ENCODE results near the gene SLC28A3. TPM values are rescaled to one million over a fixed set of nuclear protein-coding genes. Genes with fewer than 3 reads are reported as not detected.
"Not testable (repeated sequence)": the region's sequence is repeated elsewhere in the genome, so short reads cannot be mapped to it uniquely, and the experiment has no call there.

The SLC28A3 gene, protein sequence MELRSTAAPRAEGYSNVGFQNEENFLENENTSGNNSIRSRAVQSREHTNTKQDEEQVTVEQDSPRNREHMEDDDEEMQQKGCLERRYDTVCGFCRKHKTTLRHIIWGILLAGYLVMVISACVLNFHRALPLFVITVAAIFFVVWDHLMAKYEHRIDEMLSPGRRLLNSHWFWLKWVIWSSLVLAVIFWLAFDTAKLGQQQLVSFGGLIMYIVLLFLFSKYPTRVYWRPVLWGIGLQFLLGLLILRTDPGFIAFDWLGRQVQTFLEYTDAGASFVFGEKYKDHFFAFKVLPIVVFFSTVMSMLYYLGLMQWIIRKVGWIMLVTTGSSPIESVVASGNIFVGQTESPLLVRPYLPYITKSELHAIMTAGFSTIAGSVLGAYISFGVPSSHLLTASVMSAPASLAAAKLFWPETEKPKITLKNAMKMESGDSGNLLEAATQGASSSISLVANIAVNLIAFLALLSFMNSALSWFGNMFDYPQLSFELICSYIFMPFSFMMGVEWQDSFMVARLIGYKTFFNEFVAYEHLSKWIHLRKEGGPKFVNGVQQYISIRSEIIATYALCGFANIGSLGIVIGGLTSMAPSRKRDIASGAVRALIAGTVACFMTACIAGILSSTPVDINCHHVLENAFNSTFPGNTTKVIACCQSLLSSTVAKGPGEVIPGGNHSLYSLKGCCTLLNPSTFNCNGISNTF
- under 1 TPM in 2 of 4 donors, not detected in 2; under 0.01 TPM for total RNA-seq

DNA sequence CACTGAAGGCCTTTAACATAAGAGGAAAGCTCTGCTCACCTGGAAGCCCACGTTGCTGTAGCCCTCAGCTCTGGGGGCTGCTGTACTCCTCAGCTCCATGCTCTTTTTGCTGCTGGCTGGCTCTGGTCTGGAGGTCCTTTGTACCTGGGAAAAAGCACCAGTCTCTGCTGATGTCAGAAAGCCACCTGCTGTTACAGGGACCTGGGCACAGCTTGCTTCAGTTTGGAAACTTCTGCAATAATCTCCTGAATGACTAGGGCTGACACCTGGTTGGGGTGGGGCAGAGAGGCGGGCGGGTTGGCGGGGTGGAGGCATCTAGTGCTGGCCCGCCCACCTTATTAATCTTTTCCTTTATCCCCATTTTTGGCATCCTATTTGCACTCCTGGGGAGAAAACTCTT is at the start of gene SLC28A3:
Gene SLC28A3 (minus strand): TSS at position 224 of the 400 bp plus-strand sequence. CDS start 125 bp downstream, at position 99.
- Histone ChIP-seq H3K4me3 (no peak within 1 kb of the TSS), H3K27me3 (no peaks in the 10 kb centered on the region), H3K4me1 (peaks cover 0 to 10% (median 5%) of the 10 kb centered on the region in 4 donors), H3K27ac (replicated peaks in 1 of 4) (no peak within 1 kb of the TSS), H3K9me3 (no peaks in the 10 kb centered on the region), H3K36me3 (no peaks in the 10 kb centered on the region)
- 56% methylated on average over 2 of the region's 5 CpGs for WGBS
- intact Hi-C loops (cut with DNase I), result no loop called here
- no peak for DNase-seq (ENCODE audit: extremely low spot score)
- TF ChIP-seq POLR2A (IDR thresholded peaks at IDR 0.05; ENCODE audit: low read depth) (no peak), POLR2AphosphoS5 (IDR thresholded peaks at IDR 0.05) (no peak), EP300 (IDR thresholded peaks at IDR 0.05) (no peak)
- TF ChIP-seq, protein P1, sequence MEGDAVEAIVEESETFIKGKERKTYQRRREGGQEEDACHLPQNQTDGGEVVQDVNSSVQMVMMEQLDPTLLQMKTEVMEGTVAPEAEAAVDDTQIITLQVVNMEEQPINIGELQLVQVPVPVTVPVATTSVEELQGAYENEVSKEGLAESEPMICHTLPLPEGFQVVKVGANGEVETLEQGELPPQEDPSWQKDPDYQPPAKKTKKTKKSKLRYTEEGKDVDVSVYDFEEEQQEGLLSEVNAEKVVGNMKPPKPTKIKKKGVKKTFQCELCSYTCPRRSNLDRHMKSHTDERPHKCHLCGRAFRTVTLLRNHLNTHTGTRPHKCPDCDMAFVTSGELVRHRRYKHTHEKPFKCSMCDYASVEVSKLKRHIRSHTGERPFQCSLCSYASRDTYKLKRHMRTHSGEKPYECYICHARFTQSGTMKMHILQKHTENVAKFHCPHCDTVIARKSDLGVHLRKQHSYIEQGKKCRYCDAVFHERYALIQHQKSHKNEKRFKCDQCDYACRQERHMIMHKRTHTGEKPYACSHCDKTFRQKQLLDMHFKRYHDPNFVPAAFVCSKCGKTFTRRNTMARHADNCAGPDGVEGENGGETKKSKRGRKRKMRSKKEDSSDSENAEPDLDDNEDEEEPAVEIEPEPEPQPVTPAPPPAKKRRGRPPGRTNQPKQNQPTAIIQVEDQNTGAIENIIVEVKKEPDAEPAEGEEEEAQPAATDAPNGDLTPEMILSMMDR (IDR thresholded peaks at IDR 0.05), result no peak

DNA sequence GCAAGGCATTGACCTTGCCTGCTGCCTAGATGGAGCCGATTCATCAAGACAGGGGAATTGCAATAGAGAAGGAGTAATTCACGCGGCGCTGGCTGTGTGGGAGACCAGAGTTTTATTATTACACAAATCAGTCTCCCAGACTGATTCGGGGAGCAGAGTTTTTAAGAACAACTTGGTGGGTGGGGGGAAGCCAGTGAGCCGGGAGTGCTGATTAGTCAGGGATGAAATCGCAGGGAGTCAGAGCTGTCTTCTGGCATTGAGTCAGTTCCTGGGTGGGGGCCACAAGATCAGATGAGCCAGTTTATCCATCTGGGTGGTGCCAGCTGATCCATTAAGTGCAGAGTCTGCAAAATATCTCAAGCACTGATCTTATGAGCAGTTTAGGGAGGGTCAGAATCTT is 49.7 kb upstream of the SLC28A3 start:
- not testable (repeated sequence) for H3K4me3 ChIP-seq; H3K4me1 ChIP-seq; DNase-seq (ENCODE audit: extremely low spot score); H3K27ac ChIP-seq (replicated peaks in 1 of 4); H3K9me3 ChIP-seq; H3K36me3 ChIP-seq
- WGBS, result 61% methylated on average over 7 of the region's 7 CpGs
- peaks cover 0 to 14% (median 0%) of the 10 kb centered on the region in 4 donors for H3K27me3 ChIP-seq
- intact Hi-C loops (cut with DNase I), result loop anchor here (10.0 kb wide), 2 partner anchors 875 to 1395 kb away; no protein-coding TSS in a partner anchor

DNA sequence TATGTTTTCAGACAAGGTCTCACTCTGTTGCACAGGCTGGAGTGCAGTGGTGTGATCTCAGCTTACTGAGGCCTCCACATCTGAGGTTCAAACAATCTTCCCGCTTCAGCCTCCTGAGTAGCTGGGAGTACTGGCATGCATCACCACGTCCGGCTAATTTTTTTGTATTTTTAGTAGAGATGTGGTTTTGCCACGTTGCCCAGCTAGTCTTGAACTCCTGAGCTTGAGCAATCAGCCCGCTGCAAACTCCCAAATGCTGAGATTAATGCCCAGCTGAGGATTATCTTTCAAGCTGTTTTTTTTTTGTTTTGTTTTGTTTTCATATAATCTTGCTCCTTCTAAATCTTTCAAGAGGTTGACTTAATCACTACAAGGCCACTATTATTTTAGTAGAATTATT is 47.3 kb upstream of the SLC28A3 start:
- TF ChIP-seq POLR2A (IDR thresholded peaks at IDR 0.05; ENCODE audit: low read depth) (no peak), POLR2AphosphoS5 (IDR thresholded peaks at IDR 0.05) (no peak), EP300 (IDR thresholded peaks at IDR 0.05) (no peak)
- TF ChIP-seq, protein P1 (IDR thresholded peaks at IDR 0.05), result no peak
- no peaks in the 10 kb centered on the region for H3K36me3 ChIP-seq
- H3K27ac ChIP-seq (replicated peaks in 1 of 4), result no peak overlapping the region
- no peaks in the 10 kb centered on the region for H3K4me1 ChIP-seq
- no peak for DNase-seq (ENCODE audit: extremely low spot score)
- peaks cover 0 to 4% (median 0%) of the 10 kb centered on the region in 4 donors for H3K27me3 ChIP-seq
- no peak overlapping the region for H3K4me3 ChIP-seq
- intact Hi-C loops (cut with DNase I), result no loop called here
- H3K9me3 ChIP-seq, result no peaks in the 10 kb centered on the region
- WGBS, result 88% methylated on average over 5 of the region's 5 CpGs

DNA sequence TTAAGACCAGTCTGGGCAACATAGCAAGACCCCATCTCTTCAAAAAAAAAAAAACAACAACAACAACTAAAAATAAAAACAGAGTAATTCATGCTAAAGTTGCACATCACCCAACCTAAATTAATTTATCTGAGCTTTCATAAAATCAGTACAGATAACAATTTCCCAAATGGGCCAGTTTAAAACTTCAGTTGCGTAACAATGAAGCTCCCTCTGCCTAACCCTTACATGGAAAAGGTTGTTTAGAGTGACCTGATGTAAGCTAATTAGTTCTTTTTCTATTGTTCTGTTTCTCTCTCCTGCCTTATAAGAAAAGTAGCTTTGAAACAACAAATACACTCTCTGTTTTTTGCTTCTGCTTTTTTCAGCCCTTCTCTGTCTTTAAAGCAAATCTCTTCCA is 46.2 kb upstream of the SLC28A3 start:
- intact Hi-C loops (cut with DNase I), result no loop called here

More for the DNA sequence above, 46.2 kb upstream of the SLC28A3 start:
- TF ChIP-seq EP300 (IDR thresholded peaks at IDR 0.05) (no peak), POLR2AphosphoS5 (IDR thresholded peaks at IDR 0.05) (no peak), POLR2A (IDR thresholded peaks at IDR 0.05; ENCODE audit: low read depth) (no peak)
- TF ChIP-seq, protein P1 (IDR thresholded peaks at IDR 0.05), result no peak
- Histone ChIP-seq H3K9me3 (no peaks in the 10 kb centered on the region), H3K4me1 (no peaks in the 10 kb centered on the region), H3K4me3 (no peak overlapping the region), H3K27ac (replicated peaks in 1 of 4) (no peak overlapping the region), H3K27me3 (no peaks in the 10 kb centered on the region), H3K36me3 (no peaks in the 10 kb centered on the region)
- DNase-seq (ENCODE audit: extremely low spot score), result no peak
- WGBS, result 92% methylated on average over 1 of the region's 1 CpG
